ENCODE data around the gene OSBP2. TPM values are rescaled to one million over a fixed set of nuclear protein-coding genes. Genes with fewer than 3 reads are reported as not detected.

Gene OSBP2
- total and polyA plus RNA-seq, 4 donors: 1.1 to 12.3 (median 2.6) TPM

- TF ChIP-seq, protein P1, sequence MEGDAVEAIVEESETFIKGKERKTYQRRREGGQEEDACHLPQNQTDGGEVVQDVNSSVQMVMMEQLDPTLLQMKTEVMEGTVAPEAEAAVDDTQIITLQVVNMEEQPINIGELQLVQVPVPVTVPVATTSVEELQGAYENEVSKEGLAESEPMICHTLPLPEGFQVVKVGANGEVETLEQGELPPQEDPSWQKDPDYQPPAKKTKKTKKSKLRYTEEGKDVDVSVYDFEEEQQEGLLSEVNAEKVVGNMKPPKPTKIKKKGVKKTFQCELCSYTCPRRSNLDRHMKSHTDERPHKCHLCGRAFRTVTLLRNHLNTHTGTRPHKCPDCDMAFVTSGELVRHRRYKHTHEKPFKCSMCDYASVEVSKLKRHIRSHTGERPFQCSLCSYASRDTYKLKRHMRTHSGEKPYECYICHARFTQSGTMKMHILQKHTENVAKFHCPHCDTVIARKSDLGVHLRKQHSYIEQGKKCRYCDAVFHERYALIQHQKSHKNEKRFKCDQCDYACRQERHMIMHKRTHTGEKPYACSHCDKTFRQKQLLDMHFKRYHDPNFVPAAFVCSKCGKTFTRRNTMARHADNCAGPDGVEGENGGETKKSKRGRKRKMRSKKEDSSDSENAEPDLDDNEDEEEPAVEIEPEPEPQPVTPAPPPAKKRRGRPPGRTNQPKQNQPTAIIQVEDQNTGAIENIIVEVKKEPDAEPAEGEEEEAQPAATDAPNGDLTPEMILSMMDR (IDR thresholded peaks at IDR 0.05; ENCODE audit: control extremely low read depth, extremely low read depth): no peak
- Histone ChIP-seq H3K4me3 (no peak overlapping the region), H3K4me1 (ENCODE audit: control insufficient read depth in 5 of 5, insufficient read depth in 5 of 5, low read length in 5 of 5) (no peaks in the 10 kb centered on the region), H3K27ac (ENCODE audit: low read depth in 1 of 2, low read length in 1 of 2) (no peak overlapping the region), H3K9ac (ENCODE audit: insufficient read depth in 1 of 2, low read length in 2 of 2) (no peak overlapping the region), H3K36me3 (ENCODE audit: control insufficient read depth in 4 of 4, insufficient read depth in 4 of 4, low read length in 4 of 4) (peaks cover 0 to 13% (median 9%) of the 10 kb centered on the region in 4 donors), H3K27me3 (ENCODE audit: control insufficient read depth in 3 of 3, insufficient read depth in 3 of 3, low read length in 2 of 3) (no peaks in the 10 kb centered on the region), H3K9me3 (ENCODE audit: control insufficient read depth in 4 of 4, insufficient read depth in 3 of 4, low read length in 3 of 4) (peaks cover 0 to 3% (median 2%) of the 10 kb centered on the region in 4 donors)
- 93 to 99% methylated on average over 6 of the region's 6 CpGs for WGBS, 2 donors
- DNase-seq (no peak), ATAC-seq (ENCODE audit: insufficient read depth, low FRiP score) (no peak)
Measured at GRCh38 chr22:30903876-30904460, 209.3 kb downstream of the OSBP2 start.

- H3K9ac ChIP-seq (ENCODE audit: insufficient read depth in 1 of 2, low read length in 2 of 2): no peak overlapping the region
- H3K27me3 ChIP-seq (ENCODE audit: control insufficient read depth in 3 of 3, insufficient read depth in 3 of 3, low read length in 2 of 3): no peaks in the 10 kb centered on the region
- TF ChIP-seq, protein P1 (IDR thresholded peaks at IDR 0.05; ENCODE audit: control extremely low read depth, extremely low read depth): no peak
- peaks cover 0 to 1% (median 0%) of the 10 kb centered on the region in 4 donors for H3K9me3 ChIP-seq (ENCODE audit: control insufficient read depth in 4 of 4, insufficient read depth in 3 of 4, low read length in 3 of 4)
- no peak for ATAC-seq (ENCODE audit: insufficient read depth, low FRiP score)
- H3K36me3 ChIP-seq (ENCODE audit: control insufficient read depth in 4 of 4, insufficient read depth in 4 of 4, low read length in 4 of 4): peaks cover 0 to 9% (median 8%) of the 10 kb centered on the region in 4 donors
- H3K27ac ChIP-seq (ENCODE audit: low read depth in 1 of 2, low read length in 1 of 2): no peak overlapping the region
- WGBS, 2 donors: 97% methylated on average over 46 to 49 of the region's 49 CpGs
- no peak for DNase-seq
- no peak overlapping the region for H3K4me3 ChIP-seq
- H3K4me1 ChIP-seq (ENCODE audit: control insufficient read depth in 5 of 5, insufficient read depth in 5 of 5, low read length in 5 of 5): no peaks in the 10 kb centered on the region
Measured at GRCh38 chr22:30905696-30906341, 211.1 kb downstream of the OSBP2 start.

DNA sequence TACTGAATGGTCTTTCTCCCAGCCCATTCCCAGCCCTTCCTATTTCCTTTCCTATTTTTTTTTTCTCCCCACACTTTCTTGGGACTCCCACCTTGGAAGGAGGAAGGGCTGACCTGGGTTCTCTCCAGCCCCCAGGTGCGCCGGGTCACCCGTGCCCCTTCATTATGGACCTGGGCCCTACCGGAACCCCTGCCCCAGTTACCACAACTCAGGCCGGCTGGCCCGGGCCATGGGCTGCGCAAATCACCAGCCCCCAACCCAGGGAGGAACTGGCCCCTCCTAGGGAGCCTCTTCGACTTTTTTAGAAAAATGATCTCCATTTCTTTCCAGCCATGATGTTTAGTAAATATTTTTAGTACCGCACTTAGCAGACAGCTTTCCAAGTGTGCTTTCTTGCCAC is 211.7 kb downstream of the OSBP2 start:
- Histone ChIP-seq H3K27ac (ENCODE audit: low read depth in 1 of 2, low read length in 1 of 2) (no peak overlapping the region), H3K27me3 (ENCODE audit: control insufficient read depth in 3 of 3, insufficient read depth in 3 of 3, low read length in 2 of 3) (no peaks in the 10 kb centered on the region), H3K9me3 (ENCODE audit: control insufficient read depth in 4 of 4, insufficient read depth in 3 of 4, low read length in 3 of 4) (no peaks in the 10 kb centered on the region), H3K36me3 (ENCODE audit: control insufficient read depth in 4 of 4, insufficient read depth in 4 of 4, low read length in 4 of 4) (peaks cover 0 to 9% (median 7%) of the 10 kb centered on the region in 4 donors), H3K9ac (ENCODE audit: insufficient read depth in 1 of 2, low read length in 2 of 2) (no peak overlapping the region), H3K4me3 (no peak overlapping the region), H3K4me1 (ENCODE audit: control insufficient read depth in 5 of 5, insufficient read depth in 5 of 5, low read length in 5 of 5) (no peaks in the 10 kb centered on the region)
- DNase-seq (no peak), ATAC-seq (ENCODE audit: insufficient read depth, low FRiP score) (no peak)
- WGBS, 2 donors: 95 to 97% methylated on average over 9 of the region's 9 CpGs
- TF ChIP-seq, protein P1 (IDR thresholded peaks at IDR 0.05; ENCODE audit: control extremely low read depth, extremely low read depth): no peak

All from lung (tissue), 12 donors.